ENCODE results near the gene WDR73. TPM values are rescaled to one million over a fixed set of nuclear protein-coding genes. Genes with fewer than 3 reads are reported as not detected.

Gene WDR73
- total and polyA plus RNA-seq, 2 donors (not counting 3 experiments of a cell fraction or from before 2014, with no cell fraction given): 29.0 to 29.1 TPM

GRCh38 chr15:84591815-84592214 is 62.3 kb downstream of the WDR73 start:
- no peak overlapping the region for H3K9ac ChIP-seq (replicated peaks; ENCODE audit: extremely low read depth, insufficient read depth, low read length)
- FAIRE-seq (no peak), DNase-seq (ENCODE audit: low read depth, low spot score) (no peak)
- H3K27me3 ChIP-seq (ENCODE audit: control insufficient read depth in 2 of 2, insufficient read depth in 2 of 2, low read length in 2 of 2): peaks cover 0 to 9% of the 10 kb centered on the region in 2 experiments
- no peaks in the 10 kb centered on the region for H4K20me1 ChIP-seq (replicated peaks; ENCODE audit: control insufficient read depth, extremely low read depth, insufficient read depth, low read length)
- dilution Hi-C loops (cut with MboI; ENCODE audit: extremely low pct_ligation_motif_present, low sequenced_read_pairs) (no loop called here), intact Hi-C loops (cut with micrococcal nuclease) (no loop called here)
- no peak overlapping the region for H3K4me3 ChIP-seq (replicated peaks in 1 of 3; ENCODE audit: insufficient read depth in 1 of 3, low read depth in 1 of 3, low read length in 3 of 3)
- TF ChIP-seq MYC (IDR thresholded peaks at IDR 0.05; ENCODE audit: low read depth, low read length) (no peak), CTCF (IDR thresholded peaks at IDR 0.05; ENCODE audit: extremely low read depth in 1 of 2, insufficient read depth in 1 of 2, low read depth in 1 of 2, low read length in 2 of 2) (no peak), JUN (IDR thresholded peaks at IDR 0.05; ENCODE audit: borderline replicate concordance, insufficient read depth, insufficient read length, low read depth) (no peak), GATA2 (IDR thresholded peaks at IDR 0.05; ENCODE audit: insufficient read depth, insufficient read length, low read depth, low read length) (no peak), POLR2AphosphoS5 (IDR thresholded peaks at IDR 0.05; ENCODE audit: insufficient read depth, low read depth, low read length) (no peak), EZH2 (IDR thresholded peaks at IDR 0.05; ENCODE audit: borderline replicate concordance, low read depth, low read length, severe bottlenecking) (no peak), POLR2A (IDR thresholded peaks at IDR 0.05; ENCODE audit: low read depth, low read length) (no peak), FOS (IDR thresholded peaks at IDR 0.05; ENCODE audit: borderline replicate concordance, insufficient read depth, low read length) (no peak)
- TF ChIP-seq, protein P1, sequence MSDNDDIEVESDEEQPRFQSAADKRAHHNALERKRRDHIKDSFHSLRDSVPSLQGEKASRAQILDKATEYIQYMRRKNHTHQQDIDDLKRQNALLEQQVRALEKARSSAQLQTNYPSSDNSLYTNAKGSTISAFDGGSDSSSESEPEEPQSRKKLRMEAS (IDR thresholded peaks at IDR 0.05; ENCODE audit: insufficient read depth, insufficient read length): no peak
- POLR2A ChIA-PET: no interaction called here
- peaks cover 5% of the 10 kb centered on the region for H3K4me1 ChIP-seq (ENCODE audit: control insufficient read depth, extremely low read depth, insufficient read depth, low read length)
- H3K79me2 ChIP-seq (ENCODE audit: control insufficient read depth, insufficient read depth, low read length): no peaks in the 10 kb centered on the region
- H3K4me2 ChIP-seq (ENCODE audit: insufficient read depth, low read length): no peak overlapping the region
- CTCF ChIA-PET: no interaction called here
- H3K9me3 ChIP-seq (replicated peaks; ENCODE audit: control insufficient read depth, insufficient read depth, low read length): no peaks in the 10 kb centered on the region
- BruUV-seq (replicated peaks): no TSS peak
- no peaks in the 10 kb centered on the region for H3K9me1 ChIP-seq (replicated peaks; ENCODE audit: control insufficient read depth, extremely low read depth, insufficient read depth, low read length)
- H3K36me3 ChIP-seq (ENCODE audit: control insufficient read depth in 2 of 2, extremely low read depth in 1 of 2, insufficient read depth in 2 of 2, low read length in 2 of 2): no peaks in the 10 kb centered on the region
- no peak overlapping the region for H2AFZ ChIP-seq (ENCODE audit: low read depth, low read length)
- no peak overlapping the region for H3K27ac ChIP-seq (ENCODE audit: insufficient read depth, low read depth, low read length)
